Transverse colon (tissue), 4 donors: Measurements from ENCODE around the gene BSND. TPM values are rescaled to one million over a fixed set of nuclear protein-coding genes. Genes with fewer than 3 reads are reported as not detected.

Experiments used
- DNase-seq: peaks from one replicate; pipeline ENCODE4 v3.0.0-alpha.2; 2019
- H3K27ac ChIP-seq, 4 donors: fragments of 200-600 bp; sonication (generic); 2 replicates each; pipeline ENCODE4 v1.5.1; 2016 to 2018; ENCODE audit warnings: inconsistent platforms in 4 of 4
- H3K27me3 ChIP-seq: fragments of 200-600 bp; sonication (generic); 2 replicates; pipeline ENCODE4 v1.5.1; 2017; ENCODE audit warnings: inconsistent platforms
- H3K36me3 ChIP-seq, 4 donors: fragments of 200-600 bp; sonication (generic); 2 replicates each; pipeline ENCODE4 v1.5.1; 2017 to 2019; ENCODE audit warnings: inconsistent platforms in 4 of 4
- H3K4me1 ChIP-seq, 4 donors: fragments of 200-600 bp; sonication (generic); 2 replicates each; pipeline ENCODE4 v1.5.1; 2017 to 2020; ENCODE audit warnings: inconsistent platforms in 4 of 4
- H3K4me3 ChIP-seq, 4 donors: fragments of 200-600 bp; sonication (generic); 1 replicate in 1 of 4; 2 replicates in 3 of 4; pipeline versions ENCODE4 v1.5.1 to v1.6.1; 2017 to 2019; ENCODE audit warnings: inconsistent platforms in 4 of 4
- H3K9me3 ChIP-seq, 2 donors: fragments of 200-600 bp; sonication (generic); 2 replicates each; pipeline ENCODE4 v1.5.1; 2017 to 2019; ENCODE audit warnings: inconsistent platforms in 2 of 2
- CTCF ChIP-seq, 5 experiments: fragments of 200-600 bp in 3 of 5; fragments of 450-650 bp in 2 of 5; sonication (generic) in 3 of 5; IDR thresholded peaks; 1 replicate in 2 of 5; 2 replicates in 3 of 5; pipeline ENCODE4 v1.5.1; 2016 to 2017; ENCODE audit warnings: antibody characterized with exemption in 5 of 5, inconsistent platforms in 3 of 5, mild to moderate bottlenecking in 2 of 5, moderate library complexity in 1 of 5
- EP300 ChIP-seq: sonication (generic); formaldehyde crosslinking; IDR thresholded peaks from one replicate; pipeline ENCODE4 v1.6.1; 2017; ENCODE audit warnings: antibody characterized with exemption, low read depth
- POLR2A ChIP-seq: fragments of 450-650 bp; IDR thresholded peaks from one replicate; pipeline ENCODE4 v1.6.1; 2016; ENCODE audit warnings: antibody characterized with exemption, mild to moderate bottlenecking, moderate library complexity
- POLR2AphosphoS5 ChIP-seq, 3 donors: sonication (generic); formaldehyde crosslinking; IDR thresholded peaks; one replicate each; pipeline ENCODE4 v1.6.1; 2016; ENCODE audit warnings: antibody characterized with exemption in 3 of 3
- WGBS, 2 donors: methylation state at CpG; one replicate each; pipeline ENCODE4 v1.1.5; 2018; ENCODE audit warnings: low coverage in 1 of 2; 5-methylcytosine and 5-hydroxymethylcytosine counted together
- in situ Hi-C, 4 donors: fragments of 200-750 bp; cut with MboI; loops; one replicate each; pipeline versions ENCODE4 v1.15.0 to v1.15.1; 2017; ENCODE audit warnings: low sequenced_read_pairs in 3 of 4, low pct_ligation_motif_present in 1 of 4, low pct_unique_long_range_greater_than_20kb in 1 of 4
- intact Hi-C: fragments of 100-400 bp; cut with DNase I; formaldehyde crosslinking; loops from one replicate; pipeline ENCODE4 v1.15.1; 2023; ENCODE audit warnings: low total_unique reads
- total RNA-seq, 4 donors: library from RNA; depleted of rRNA; stranded (reverse); fragments of >200 nt; gene quantifications; one replicate each; pipeline ENCODE4 v1.1.0, GENCODE V29; 2016

BSND gene
- total RNA-seq, 4 donors from 2014 or later = not detected

GRCh38 chr1:55006931-55007330 lies 8.2 kb downstream of the BSND start:
- intact Hi-C loops (no loop called here), in situ Hi-C loops (no loop called here)
- no peaks in the 10 kb centered on the region for H3K4me1 ChIP-seq
- no peaks in the 10 kb centered on the region for H3K9me3 ChIP-seq
- 68 to 92% methylated on average over 7 to 12 of the region's 12 CpGs for WGBS, 2 donors
- no peak for DNase-seq
- no peak overlapping the region for H3K27ac ChIP-seq
- H3K36me3 ChIP-seq = no peaks in the 10 kb centered on the region
- TF ChIP-seq EP300 (no peak), POLR2AphosphoS5 (IDR thresholded peaks at IDR 0.05) (no peak), POLR2A (no peak), CTCF (IDR thresholded peaks at IDR 0.05) (no peak)
- H3K27me3 ChIP-seq = no peaks in the 10 kb centered on the region
- H3K4me3 ChIP-seq = no peak overlapping the region

GRCh38 chr1:55007625-55008024 lies 8.9 kb downstream of the BSND start:
- intact Hi-C loops (no loop called here), in situ Hi-C loops (no loop called here)
- Histone ChIP-seq H3K27me3 (no peaks in the 10 kb centered on the region), H3K9me3 (no peaks in the 10 kb centered on the region), H3K4me1 (no peaks in the 10 kb centered on the region), H3K27ac (no peak overlapping the region), H3K4me3 (no peak overlapping the region), H3K36me3 (no peaks in the 10 kb centered on the region)
- no peak for DNase-seq
- TF ChIP-seq POLR2A = no peak
- no peak for TF ChIP-seq EP300
- TF ChIP-seq CTCF (IDR thresholded peaks at IDR 0.05) = no peak
- TF ChIP-seq POLR2AphosphoS5 (IDR thresholded peaks at IDR 0.05) = no peak
- 88% methylated on average over 3 of the region's 3 CpGs; no CpG with 5 or more reads in 1 of the 2 donors for WGBS, 2 donors

- DNase-seq = no peak
- in situ Hi-C loops = no loop called here
- Histone ChIP-seq H3K4me3 (no peak overlapping the region), H3K27me3 (no peaks in the 10 kb centered on the region), H3K9me3 (no peaks in the 10 kb centered on the region), H3K36me3 (no peaks in the 10 kb centered on the region), H3K27ac (no peak overlapping the region), H3K4me1 (no peaks in the 10 kb centered on the region)
- no peak for TF ChIP-seq CTCF (IDR thresholded peaks at IDR 0.05)
- no peak for TF ChIP-seq POLR2A
- no peak for TF ChIP-seq POLR2AphosphoS5 (IDR thresholded peaks at IDR 0.05)
- TF ChIP-seq EP300 = no peak
- 89% methylated on average over 9 of the region's 9 CpGs; no CpG with 5 or more reads in 1 of the 2 donors for WGBS, 2 donors
- intact Hi-C loops = no loop called here
Observed at GRCh38 chr1:55010194-55010886, 11.6 kb downstream of the BSND start.

GRCh38 chr1:55010887-55011217 lies 12.1 kb downstream of the BSND start:
- Histone ChIP-seq H3K27me3 (peaks cover 2% of the 10 kb centered on the region), H3K27ac (no peak overlapping the region), H3K4me1 (no peaks in the 10 kb centered on the region), H3K4me3 (no peak overlapping the region), H3K36me3 (no peaks in the 10 kb centered on the region), H3K9me3 (no peaks in the 10 kb centered on the region)
- TF ChIP-seq EP300 (no peak), CTCF (IDR thresholded peaks at IDR 0.05) (no peak), POLR2AphosphoS5 (IDR thresholded peaks at IDR 0.05) (no peak), POLR2A (no peak)
- in situ Hi-C loops = no loop called here
- WGBS, 2 donors = 77% methylated on average over 7 of the region's 7 CpGs; no CpG with 5 or more reads in 1 of the 2 donors
- intact Hi-C loops = no loop called here
- DNase-seq = no peak
